HL-60/S4 treated with retinoic acid at 250 ng/mL for 4 days and 3 days (cell line): ENCODE data around the gene HACL1.
"Not testable (repeated sequence)": the region's sequence is repeated elsewhere in the genome, so short reads cannot be mapped to it uniquely, and the experiment has no call there.

Experiments used
- in situ Hi-C: fragments of 300-500 bp; cut with MboI; formaldehyde crosslinking; loops from 2 replicates; pipeline ENCODE4 v1.7.0; 2022; ENCODE audit warnings: low sequenced_read_pairs

HACL1 gene

GRCh38 chr3:15631426-15632211 is 30.2 kb upstream of the HACL1 start:
- in situ Hi-C loops, result loop anchor here (25.0 kb wide), 2 partner anchors 181 to 556 kb away; no protein-coding TSS in a partner anchor

GRCh38 chr3:15630646-15631350 is 29.4 kb upstream of the HACL1 start:
- in situ Hi-C loops, result loop anchor here (25.0 kb wide), 2 partner anchors 182 to 557 kb away; no protein-coding TSS in a partner anchor

- in situ Hi-C loops, result loop anchor here (25.0 kb wide), 2 partner anchors 182 to 557 kb away; no protein-coding TSS in a partner anchor
These were observed 28.7 kb upstream of the HACL1 start for GRCh38 chr3:15629860-15630597.

- in situ Hi-C loops, result loop anchor here (25.0 kb wide), 2 partner anchors 183 to 558 kb away; no protein-coding TSS in a partner anchor
These were observed 27.6 kb upstream of the HACL1 start for GRCh38 chr3:15628967-15629366.

GRCh38 chr3:15623535-15624440 is 22.4 kb upstream of the HACL1 start:
- in situ Hi-C loops, result no loop called here

GRCh38 chr3:15619659-15620464 is 18.5 kb upstream of the HACL1 start:
- in situ Hi-C loops, result not testable (repeated sequence)

GRCh38 chr3:15616053-15616452 is 14.7 kb upstream of the HACL1 start:
- in situ Hi-C loops, result no loop called here

- in situ Hi-C loops, result no loop called here
These were observed 13.6 kb upstream of the HACL1 start for GRCh38 chr3:15614958-15615357.

GRCh38 chr3:15612001-15612400 is 10.6 kb upstream of the HACL1 start:
- in situ Hi-C loops, result no loop called here

GRCh38 chr3:15611018-15611417 is 9.6 kb upstream of the HACL1 start:
- in situ Hi-C loops, result no loop called here

- in situ Hi-C loops, result no loop called here
These were observed 8.9 kb upstream of the HACL1 start for GRCh38 chr3:15610082-15610759.

GRCh38 chr3:15606434-15606891 is 5.1 kb upstream of the HACL1 start:
- in situ Hi-C loops, result no loop called here

GRCh38 chr3:15604584-15604983 is 3.2 kb upstream of the HACL1 start:
- in situ Hi-C loops, result not testable (repeated sequence)

- in situ Hi-C loops, result not testable (repeated sequence)
These were observed 1.4 kb upstream of the HACL1 start for GRCh38 chr3:15602816-15603215.

- in situ Hi-C loops, result no loop called here
These were observed 772 bp upstream of the HACL1 start for GRCh38 chr3:15602146-15602536.

GRCh38 chr3:15601046-15601398 is 347 bp downstream of the HACL1 start:
- in situ Hi-C loops, result no loop called here

- in situ Hi-C loops, result no loop called here
These were observed 5.4 kb downstream of the HACL1 start for GRCh38 chr3:15595955-15596354.

GRCh38 chr3:15592968-15593367 is 8.4 kb downstream of the HACL1 start:
- in situ Hi-C loops, result no loop called here

GRCh38 chr3:15591928-15592327 is 9.4 kb downstream of the HACL1 start:
- in situ Hi-C loops, result no loop called here
